GM18951 (cell line): ENCODE results near the gene NUDT12.

Source experiments
- POLR2A ChIP-seq: IDR thresholded peaks from 4 replicates; pipeline ENCODE4 v1.6.1; 2011; ENCODE audit warnings: mild to moderate bottlenecking; ENCODE audit not compliant: insufficient read length, insufficient read depth; ENCODE audit errors: extremely low read depth
- in situ Hi-C: fragments of 300-500 bp; cut with MboI; formaldehyde crosslinking; loops from one replicate; pipeline ENCODE4 v1.12.0; 2022; ENCODE audit warnings: low sequenced_read_pairs, mixed read lengths, inconsistent platforms; ENCODE audit not compliant: unreplicated experiment

The NUDT12 gene

DNA sequence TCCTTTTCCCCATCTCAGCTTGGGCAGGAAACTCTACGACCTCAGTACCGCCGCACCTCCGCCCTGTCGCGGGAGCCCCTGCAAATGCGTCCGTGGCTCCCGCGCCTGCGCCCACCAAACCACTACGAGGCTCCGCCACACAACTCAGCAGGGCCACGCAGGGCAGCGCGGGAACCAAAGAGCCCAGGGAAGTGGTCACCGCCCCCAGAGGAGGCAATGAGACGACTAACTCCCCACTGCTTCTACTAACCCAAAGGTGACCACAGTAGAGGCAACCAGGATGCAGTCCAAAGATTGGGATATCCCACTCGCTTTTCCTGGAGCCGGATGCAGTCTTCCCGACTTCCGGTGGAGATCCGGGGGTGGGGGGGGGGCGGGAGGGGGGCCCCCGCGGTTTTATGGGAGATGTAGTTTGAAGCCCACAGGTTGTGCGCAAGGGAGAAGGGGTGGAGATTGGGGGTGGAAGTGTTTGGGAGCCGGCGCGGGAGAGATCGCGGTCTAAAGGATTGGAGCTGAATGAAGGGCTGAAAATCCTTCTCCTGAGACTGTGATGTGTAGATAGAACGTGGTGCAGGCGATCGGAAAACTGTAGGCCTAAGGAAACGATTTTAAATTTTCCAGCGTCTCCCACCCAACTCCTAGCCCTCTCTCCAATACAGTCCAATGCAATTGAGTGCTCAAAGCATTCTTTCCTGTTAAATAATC, at the start of gene NUDT12:
Gene NUDT12, minus strand, starts transcription at position 337 of the 705 bp plus-strand sequence. CDS start 2,541 bp downstream, outside the sequence.
- in situ Hi-C loops: no loop called here
- TF ChIP-seq POLR2A: peak; percentile 49

DNA sequence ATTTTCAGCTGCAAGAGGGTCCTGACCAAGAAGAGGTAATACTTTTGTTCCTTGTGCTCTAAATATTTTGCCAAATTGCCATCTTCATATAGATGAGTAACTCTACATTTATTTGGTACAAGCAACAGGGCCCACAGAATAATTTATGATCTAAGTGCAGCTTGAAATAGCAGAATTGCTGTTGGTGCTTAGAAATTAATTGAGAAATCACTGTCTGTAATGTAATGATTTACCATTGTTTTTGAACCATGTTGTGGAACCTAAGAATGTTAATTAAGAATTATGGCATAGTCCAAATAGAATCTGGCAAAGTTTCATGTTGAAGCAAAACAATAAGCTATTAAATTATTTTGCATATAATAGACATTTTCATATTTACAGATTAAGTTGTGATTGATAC, 44.8 kb upstream of the NUDT12 start:
- no peak for TF ChIP-seq POLR2A
- in situ Hi-C loops: no loop called here

DNA sequence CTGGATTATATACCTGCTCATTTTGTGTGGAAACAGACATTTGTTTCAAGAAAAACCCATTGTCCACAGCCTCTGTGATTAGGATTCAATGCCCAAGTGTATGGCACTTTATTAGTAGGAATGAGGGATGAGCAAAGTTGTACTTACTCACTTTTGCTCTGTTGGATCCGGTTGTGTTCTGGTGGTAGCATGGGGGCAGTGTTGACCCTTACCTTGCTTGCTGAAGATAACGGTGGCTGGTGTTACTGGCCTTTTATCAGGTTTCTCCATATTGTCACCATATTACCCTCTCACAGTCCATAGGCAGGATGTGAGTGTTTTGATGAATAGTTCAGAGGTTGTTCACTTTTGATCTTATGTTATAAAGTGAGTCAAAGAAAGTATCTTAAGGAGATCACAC, 42.7 kb upstream of the NUDT12 start:
- in situ Hi-C loops: no loop called here
- TF ChIP-seq POLR2A: no peak

DNA sequence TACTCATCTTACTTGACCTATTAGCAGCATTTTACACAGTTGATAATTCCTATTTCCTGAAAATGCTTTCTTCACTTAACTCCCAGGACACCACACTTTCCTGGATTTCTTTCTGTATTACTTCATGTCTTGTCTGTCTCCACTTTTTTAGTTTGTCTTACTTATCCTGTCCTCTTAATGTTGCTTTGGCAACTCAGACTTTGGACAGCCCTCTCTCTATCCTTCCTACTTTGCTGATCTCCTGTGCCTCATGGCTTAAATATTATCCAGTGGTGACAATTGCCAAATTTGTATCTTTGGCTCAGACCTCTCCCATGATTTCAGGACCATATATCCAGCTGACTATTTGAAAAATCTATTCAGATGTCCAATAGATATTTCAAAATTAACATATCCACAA, 39.8 kb upstream of the NUDT12 start:
- no peak for TF ChIP-seq POLR2A
- in situ Hi-C loops: no loop called here

DNA sequence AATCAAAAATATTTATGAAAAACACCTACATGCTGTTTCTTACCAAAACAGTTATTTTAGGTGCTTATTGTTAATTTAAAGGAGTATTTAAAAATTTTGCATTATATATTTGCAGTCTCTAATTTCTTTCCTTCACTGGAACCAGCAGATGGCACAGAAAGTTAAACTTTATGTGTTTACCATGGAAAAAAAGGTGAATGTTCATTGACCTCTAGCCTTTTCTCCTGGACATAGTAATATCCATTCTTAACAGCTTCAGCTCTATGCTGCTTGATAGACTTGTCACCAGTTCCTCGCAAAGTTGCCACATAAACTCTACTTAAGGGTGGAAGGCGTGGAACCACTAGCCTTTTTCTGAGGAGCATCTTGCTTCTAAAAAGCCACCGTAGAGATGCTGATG, 38.7 kb upstream of the NUDT12 start:
- in situ Hi-C loops: no loop called here
- TF ChIP-seq POLR2A: no peak

DNA sequence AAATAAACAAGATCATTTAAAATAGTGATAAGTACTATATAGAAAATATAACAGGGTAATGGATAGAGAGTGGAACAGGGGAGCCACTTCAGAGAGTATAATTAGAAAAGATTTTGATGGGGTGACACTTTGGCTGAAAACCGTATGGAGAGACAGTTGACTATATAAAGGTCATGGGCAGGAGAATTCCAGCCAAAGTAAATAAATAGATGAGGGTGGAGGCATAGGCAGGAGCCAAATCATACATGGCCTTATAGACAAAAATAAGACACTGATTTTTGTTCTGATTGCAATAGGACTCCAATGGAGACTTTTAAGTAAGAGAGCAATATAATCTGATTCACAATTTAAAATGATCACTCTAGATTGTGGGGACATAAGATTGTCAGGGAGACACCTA, 37.5 kb upstream of the NUDT12 start:
- no peak for TF ChIP-seq POLR2A
- in situ Hi-C loops: no loop called here

DNA sequence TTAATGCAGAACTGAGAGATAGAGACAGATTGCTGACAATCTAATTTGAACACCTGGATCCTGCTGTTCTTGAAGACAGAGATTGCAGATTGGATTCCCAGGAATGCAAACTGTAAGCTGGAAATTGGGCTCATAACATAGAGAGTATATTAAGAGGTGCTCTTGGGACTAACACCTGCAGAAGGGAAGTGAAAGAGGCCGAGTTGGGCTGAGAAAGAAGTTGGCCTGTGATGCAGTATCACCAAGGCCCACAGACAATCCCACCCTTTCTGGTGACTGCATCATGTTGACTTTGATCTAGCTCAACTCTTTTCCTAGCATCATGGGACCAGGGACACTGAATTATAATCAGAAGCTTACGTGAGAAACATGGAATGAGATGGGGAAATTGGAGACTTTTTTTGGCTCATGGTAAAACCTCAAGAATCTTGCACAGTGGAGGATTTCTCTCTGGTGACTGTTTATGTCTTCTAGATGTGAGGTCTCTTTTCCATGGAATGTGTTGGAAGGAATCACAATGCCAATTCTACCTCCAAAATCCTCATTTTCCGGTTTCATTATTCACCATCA, 36.5 kb upstream of the NUDT12 start:
- in situ Hi-C loops: no loop called here
- TF ChIP-seq POLR2A: no peak

DNA sequence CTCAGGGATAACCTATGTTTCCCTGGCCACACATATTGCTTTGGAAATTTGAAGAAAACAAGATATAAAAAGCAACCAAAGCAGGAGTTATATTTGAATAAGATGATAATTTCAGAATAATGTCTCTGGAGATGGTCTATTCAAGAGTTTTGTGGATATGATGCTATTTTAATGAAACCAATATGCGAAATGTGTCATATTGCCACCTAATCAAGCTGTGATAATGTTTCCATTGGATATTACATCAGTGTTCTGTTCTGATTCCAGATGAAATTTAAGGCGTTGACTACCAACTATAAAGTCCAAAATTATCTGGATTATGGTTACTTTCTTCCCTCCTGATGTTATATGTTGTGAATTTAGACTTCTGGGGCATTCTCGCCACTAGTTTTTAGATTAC, 27.6 kb upstream of the NUDT12 start:
- in situ Hi-C loops: no loop called here
- no peak for TF ChIP-seq POLR2A

DNA sequence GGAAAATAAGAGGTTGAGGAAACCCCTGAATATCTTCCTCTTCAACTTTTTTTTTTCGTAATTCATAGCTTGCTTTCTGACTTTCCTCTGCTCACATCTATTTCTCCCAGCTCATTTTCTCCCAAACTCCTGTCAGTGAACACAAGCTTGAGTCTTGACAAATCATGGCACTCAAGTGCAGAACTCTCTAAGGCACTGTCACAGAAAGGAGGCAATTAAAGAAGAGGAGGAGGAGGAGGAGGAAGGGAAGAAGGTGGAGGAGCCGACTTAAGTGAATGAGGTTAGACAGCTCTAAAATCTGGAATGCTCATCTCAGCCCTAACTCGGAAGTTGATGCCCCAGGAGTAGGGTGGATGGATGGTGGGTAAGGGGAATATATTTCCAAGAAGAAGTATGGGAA, 27.2 kb upstream of the NUDT12 start:
- no peak for TF ChIP-seq POLR2A
- in situ Hi-C loops: no loop called here

DNA sequence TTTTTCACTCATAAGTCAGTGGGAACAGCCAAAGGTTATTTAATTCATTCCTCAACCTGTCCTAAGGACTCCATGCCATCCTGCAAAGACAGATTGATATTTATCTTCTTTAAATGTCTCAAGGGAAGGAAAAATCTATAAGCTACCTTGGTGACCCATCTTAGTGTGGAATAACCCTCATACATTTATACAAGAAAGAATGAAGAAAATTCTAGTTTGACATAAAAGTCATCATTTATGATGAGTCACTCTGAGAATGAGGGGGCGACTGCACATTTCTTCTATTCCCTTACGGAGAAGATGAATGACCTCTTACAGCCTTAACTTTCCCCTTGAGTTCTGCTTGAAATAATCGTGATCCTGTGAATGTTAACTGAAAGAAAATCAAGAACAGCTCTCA, 26.8 kb upstream of the NUDT12 start:
- TF ChIP-seq POLR2A: no peak
- in situ Hi-C loops: no loop called here

DNA sequence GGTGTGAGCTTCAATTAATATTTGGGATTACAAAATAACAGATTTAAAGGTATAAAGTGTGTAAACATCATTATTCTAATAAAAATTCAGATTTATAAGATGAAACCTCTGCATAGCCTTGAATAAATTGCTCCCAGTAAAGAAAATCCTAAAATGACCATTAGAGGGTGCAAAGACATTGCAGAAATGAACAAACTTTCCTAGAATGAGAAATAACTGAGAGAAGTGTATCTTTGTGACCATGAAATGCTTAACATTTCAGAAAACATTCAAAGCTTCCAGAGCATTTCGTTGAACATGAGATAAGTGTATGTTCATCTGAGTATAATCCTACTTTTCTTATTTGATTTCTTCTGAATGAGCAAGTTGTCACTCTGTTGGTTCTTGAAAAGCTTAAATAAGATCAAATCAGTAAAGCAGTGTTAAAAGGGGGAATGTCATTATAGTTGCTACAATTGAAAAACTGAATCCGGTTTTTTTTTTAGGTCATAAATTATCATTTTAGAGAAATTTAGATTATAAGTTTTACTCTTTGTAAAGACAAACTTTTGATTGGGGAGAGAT, 24.7 kb upstream of the NUDT12 start:
- in situ Hi-C loops: no loop called here

DNA sequence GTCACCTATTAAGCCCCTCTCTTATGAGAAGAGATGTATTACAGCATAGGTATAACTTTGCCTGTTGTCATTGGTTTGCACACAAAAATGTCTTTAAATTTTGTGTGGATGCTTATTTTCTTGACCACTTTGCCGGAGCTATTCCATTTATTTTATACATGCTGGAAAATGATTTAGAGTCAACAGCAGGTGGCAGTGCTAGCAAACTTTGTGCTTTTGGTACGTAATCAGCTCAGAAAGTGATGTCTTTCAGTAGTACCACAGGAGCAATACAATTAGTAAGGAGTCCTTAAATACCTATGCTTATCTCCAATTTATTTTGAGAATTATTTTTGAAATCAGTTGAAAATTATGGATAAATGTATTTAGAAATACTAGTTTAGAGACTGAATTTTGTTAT, 19.8 kb upstream of the NUDT12 start:
- TF ChIP-seq POLR2A: no peak
- in situ Hi-C loops: no loop called here

More for the DNA sequence above, 24.7 kb upstream of the NUDT12 start:
- no peak for TF ChIP-seq POLR2A

DNA sequence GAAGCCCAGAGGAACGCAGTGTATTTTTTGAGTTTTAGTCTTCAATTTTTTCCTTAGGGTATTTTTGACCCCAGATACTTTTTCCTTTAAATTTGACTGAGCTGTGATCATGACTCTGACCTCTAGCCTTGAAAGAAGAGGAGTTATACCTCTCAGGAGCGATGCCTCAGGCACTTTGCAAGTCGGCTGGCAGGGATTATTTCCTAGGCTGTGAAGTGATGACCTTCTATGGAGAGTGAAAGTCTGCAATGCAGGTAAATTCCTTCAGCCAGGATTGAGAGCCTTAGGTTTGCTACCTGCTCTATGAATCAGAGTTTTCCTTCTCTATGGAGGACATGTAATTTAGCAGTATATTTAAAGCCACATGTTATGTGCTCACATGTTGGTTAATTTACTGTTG, 10.8 kb upstream of the NUDT12 start:
- TF ChIP-seq POLR2A: no peak
- in situ Hi-C loops: no loop called here

DNA sequence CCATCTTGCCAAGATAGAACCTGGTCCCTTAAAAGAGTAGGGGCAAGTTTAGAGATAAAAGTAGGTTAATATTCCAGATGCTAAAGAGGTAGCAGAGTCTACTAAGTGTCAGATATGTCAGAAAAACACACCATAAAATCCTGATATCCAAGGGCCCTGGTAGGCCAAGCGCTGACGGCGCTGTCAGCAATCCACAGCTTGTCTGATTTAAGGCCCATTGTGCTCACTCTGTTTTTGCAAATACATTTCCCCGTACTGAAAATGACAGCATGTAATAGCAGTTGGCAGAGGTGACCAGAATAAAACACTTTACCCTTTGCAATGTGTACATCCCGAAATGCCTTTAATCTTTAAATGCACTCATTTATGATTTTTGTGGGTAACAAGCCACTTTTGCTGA, 9.9 kb upstream of the NUDT12 start:
- in situ Hi-C loops: no loop called here
- no peak for TF ChIP-seq POLR2A
